Measurements from ENCODE around the gene SLC35A5. TPM values are rescaled to one million over a fixed set of nuclear protein-coding genes. Genes with fewer than 3 reads are reported as not detected.

The SLC35A5 gene
- total and polyA plus RNA-seq, 2 experiments from 2014 or later, result 48.6 to 53.0 TPM

DNA sequence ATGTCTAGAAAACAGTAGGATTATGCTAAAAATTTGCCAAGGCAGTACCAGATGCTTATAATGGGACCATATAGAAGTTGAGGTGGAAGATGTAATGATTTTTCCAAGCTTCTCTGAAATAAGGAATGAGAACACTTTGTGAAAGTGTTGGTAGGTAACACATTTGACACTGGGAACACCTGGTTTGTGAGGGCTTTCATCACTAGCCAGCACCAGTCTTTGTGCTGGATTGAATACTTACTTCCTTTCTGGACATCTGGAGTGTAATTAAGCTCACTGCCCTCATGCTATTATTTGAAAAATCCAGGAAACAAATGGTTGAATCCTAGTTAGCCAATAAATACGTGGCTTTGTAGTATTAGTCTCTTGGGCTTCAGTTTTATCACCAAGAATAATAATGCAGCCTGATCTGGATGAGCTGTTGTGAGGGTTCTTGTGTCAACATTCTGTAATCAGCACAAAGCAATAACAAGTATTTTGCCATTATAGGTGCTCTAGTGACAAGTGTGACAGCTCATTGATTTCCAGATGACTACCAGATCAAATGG, 66.1 kb downstream of the SLC35A5 start:
- no peak overlapping the region for H3K4me3 ChIP-seq
- peaks cover 100% of the 10 kb centered on the region for H3K79me2 ChIP-seq (ENCODE audit: insufficient read depth)
- no peaks in the 10 kb centered on the region for H3K9me2 ChIP-seq (ENCODE audit: insufficient read depth)
- in situ Hi-C loops (cut with MboI), result no loop called here
- H4K20me1 ChIP-seq (ENCODE audit: insufficient read depth), result 0 out of 2 replicates have a peak, but pooled peaks cover 4% of the 10 kb centered on the region
- DNase-seq, result no peak
- H3F3A ChIP-seq (ENCODE audit: insufficient read depth), result peaks cover 97% of the 10 kb centered on the region
- TF ChIP-seq EZH2phosphoT487 (IDR thresholded peaks at IDR 0.05; ENCODE audit: insufficient read depth, low read depth) (no peak), EZH2 (IDR thresholded peaks at IDR 0.05; ENCODE audit: insufficient read depth, poor library complexity, severe bottlenecking) (no peak)
- peak overlapping the region; percentile 95 for H3K27ac ChIP-seq
- 15 to 35% methylated on average over 1 of the region's 1 CpG for WGBS, 2 experiments (ENCODE audit: low coverage in 1 of 2, low lambda C conversion rate in 2 of 2, missing lambda C conversion rate in 2 of 2)
- H3K4me1 ChIP-seq (ENCODE audit: insufficient read depth), result peaks cover 92% of the 10 kb centered on the region
- H3K9me3 ChIP-seq (ENCODE audit: low read depth), result no peaks in the 10 kb centered on the region
- peaks cover 88% of the 10 kb centered on the region for H3K36me3 ChIP-seq (ENCODE audit: low read depth)
- no peak overlapping the region for H2AFZ ChIP-seq
- H3K27me3 ChIP-seq (replicated peaks; ENCODE audit: insufficient read depth), result no peaks in the 10 kb centered on the region
- H3K9ac ChIP-seq, result peak overlapping the region; percentile 97
- peak overlapping the region; percentile 98 for H3K4me2 ChIP-seq (ENCODE audit: unreplicated experiment)

DNA sequence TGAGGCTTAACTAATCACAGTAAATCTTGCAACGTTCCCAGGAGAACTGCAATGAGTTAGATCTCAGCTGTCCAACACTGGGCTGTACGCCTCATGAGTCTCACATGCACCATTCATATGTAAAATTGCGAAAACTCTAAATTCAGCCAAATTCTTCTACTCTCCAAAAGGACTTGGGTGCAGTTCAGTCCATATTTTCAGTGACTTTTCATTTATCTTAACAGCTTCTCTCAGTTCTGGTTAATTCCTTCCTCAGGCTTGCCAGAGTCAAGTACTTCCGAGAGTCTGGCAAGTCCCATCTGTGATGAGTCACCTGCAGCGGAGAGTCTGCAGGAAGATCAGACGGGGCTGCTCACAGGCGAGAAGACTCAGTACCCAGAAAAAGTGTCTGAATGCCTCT, 67.6 kb downstream of the SLC35A5 start:
- Histone ChIP-seq H3K4me2 (ENCODE audit: unreplicated experiment) (peak overlapping the region; percentile 98), H3K9me3 (ENCODE audit: low read depth) (no peaks in the 10 kb centered on the region), H3K27ac (peak overlapping the region; percentile 95), H3K9me2 (ENCODE audit: insufficient read depth) (no peaks in the 10 kb centered on the region), H3K4me1 (ENCODE audit: insufficient read depth) (peaks cover 89% of the 10 kb centered on the region), H4K20me1 (ENCODE audit: insufficient read depth) (peaks cover 15% of the 10 kb centered on the region; the same call in 1 of the 2 replicates), H3K79me2 (ENCODE audit: insufficient read depth) (peaks cover 100% of the 10 kb centered on the region), H3K9ac (peak overlapping the region; percentile 97), H2AFZ (no peak overlapping the region), H3F3A (ENCODE audit: insufficient read depth) (peaks cover 97% of the 10 kb centered on the region), H3K27me3 (replicated peaks; ENCODE audit: insufficient read depth) (no peaks in the 10 kb centered on the region), H3K4me3 (peak overlapping the region; percentile 97), H3K36me3 (ENCODE audit: low read depth) (peaks cover 88% of the 10 kb centered on the region)
- peak; percentile 96 for DNase-seq
- in situ Hi-C loops (cut with MboI), result no loop called here
- WGBS, 2 experiments (ENCODE audit: low coverage in 1 of 2, low lambda C conversion rate in 2 of 2, missing lambda C conversion rate in 2 of 2), result 1 to 3% methylated on average over 7 of the region's 7 CpGs
- TF ChIP-seq EZH2 (IDR thresholded peaks at IDR 0.05; ENCODE audit: insufficient read depth, poor library complexity, severe bottlenecking) (no peak), EZH2phosphoT487 (IDR thresholded peaks at IDR 0.05; ENCODE audit: insufficient read depth, low read depth) (no peak)

DNA sequence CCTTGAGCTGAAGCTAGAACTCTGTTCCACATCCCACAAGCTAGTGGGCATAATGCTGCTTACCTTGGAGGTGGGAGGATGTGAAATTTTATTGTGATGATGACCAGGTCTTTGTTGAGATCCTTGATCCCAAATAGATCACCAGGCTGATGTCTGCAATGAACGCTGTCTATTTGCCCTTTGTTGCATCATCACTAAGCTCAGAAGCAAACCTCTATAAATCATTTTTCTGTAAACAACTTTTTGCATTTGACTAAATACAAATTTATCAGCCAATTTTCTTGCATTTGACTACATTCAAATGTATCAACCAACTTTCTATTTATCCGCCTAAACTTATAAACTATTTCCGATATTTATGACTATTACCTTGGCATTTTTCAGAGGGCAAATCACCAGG, 69.4 kb downstream of the SLC35A5 start:
- H3F3A ChIP-seq (ENCODE audit: insufficient read depth), result peaks cover 100% of the 10 kb centered on the region
- peak; percentile 44 for DNase-seq
- WGBS, 2 experiments (ENCODE audit: low coverage in 1 of 2, low lambda C conversion rate in 2 of 2, missing lambda C conversion rate in 2 of 2), result 7 to 8% methylated on average over 3 of the region's 3 CpGs
- TF ChIP-seq EZH2 (IDR thresholded peaks at IDR 0.05; ENCODE audit: insufficient read depth, poor library complexity, severe bottlenecking), result no peak
- TF ChIP-seq EZH2phosphoT487 (IDR thresholded peaks at IDR 0.05; ENCODE audit: insufficient read depth, low read depth), result no peak
- peak overlapping the region; percentile 97 for H3K4me3 ChIP-seq
- H3K4me1 ChIP-seq (ENCODE audit: insufficient read depth), result peaks cover 77% of the 10 kb centered on the region
- H3K9ac ChIP-seq, result peak overlapping the region; percentile 97
- in situ Hi-C loops (cut with MboI), result no loop called here
- peaks cover 19% of the 10 kb centered on the region; the same call in 1 of the 2 replicates for H4K20me1 ChIP-seq (ENCODE audit: insufficient read depth)
- peak overlapping the region; percentile 95 for H3K27ac ChIP-seq
- H3K4me2 ChIP-seq (ENCODE audit: unreplicated experiment), result peak overlapping the region; percentile 98
- H3K9me2 ChIP-seq (ENCODE audit: insufficient read depth), result no peaks in the 10 kb centered on the region
- H2AFZ ChIP-seq, result no peak overlapping the region
- peaks cover 100% of the 10 kb centered on the region for H3K79me2 ChIP-seq (ENCODE audit: insufficient read depth)
- peaks cover 87% of the 10 kb centered on the region for H3K36me3 ChIP-seq (ENCODE audit: low read depth)
- no peaks in the 10 kb centered on the region for H3K27me3 ChIP-seq (replicated peaks; ENCODE audit: insufficient read depth)
- H3K9me3 ChIP-seq (ENCODE audit: low read depth), result no peaks in the 10 kb centered on the region

DNA sequence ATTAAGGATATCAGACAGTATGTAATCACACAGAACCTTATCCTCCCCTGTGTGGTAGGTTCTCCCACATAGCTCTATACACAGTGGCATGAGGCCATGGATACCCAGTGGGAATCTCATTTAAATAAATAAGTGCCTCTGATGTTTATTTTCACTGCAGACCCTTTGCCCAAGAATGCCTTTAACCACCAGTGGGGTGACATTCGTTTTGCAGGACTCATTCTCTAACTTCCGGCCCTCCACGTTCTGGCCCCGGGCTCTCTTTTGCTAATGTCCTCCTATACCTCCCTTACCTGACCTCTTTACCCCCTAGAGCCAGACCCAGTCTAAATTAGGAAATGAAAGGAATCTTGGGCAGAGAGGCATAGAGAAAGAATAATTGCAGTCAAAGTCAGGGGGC, 70.8 kb downstream of the SLC35A5 start:
- no peaks in the 10 kb centered on the region for H3K27me3 ChIP-seq (replicated peaks; ENCODE audit: insufficient read depth)
- no peaks in the 10 kb centered on the region for H3K9me3 ChIP-seq (ENCODE audit: low read depth)
- H3K4me1 ChIP-seq (ENCODE audit: insufficient read depth), result peaks cover 67% of the 10 kb centered on the region
- in situ Hi-C loops (cut with MboI), result no loop called here
- peak; percentile 35 for DNase-seq
- no peaks in the 10 kb centered on the region for H3K9me2 ChIP-seq (ENCODE audit: insufficient read depth)
- H2AFZ ChIP-seq, result no peak overlapping the region
- H3K27ac ChIP-seq, result peak overlapping the region; percentile 95
- peak overlapping the region; percentile 97 for H3K4me3 ChIP-seq
- H3K4me2 ChIP-seq (ENCODE audit: unreplicated experiment), result peak overlapping the region; percentile 98
- peak overlapping the region; percentile 97 for H3K9ac ChIP-seq
- H3F3A ChIP-seq (ENCODE audit: insufficient read depth), result peaks cover 100% of the 10 kb centered on the region
- H4K20me1 ChIP-seq (ENCODE audit: insufficient read depth), result peaks cover 24% of the 10 kb centered on the region; the same call in 1 of the 2 replicates
- peaks cover 100% of the 10 kb centered on the region for H3K79me2 ChIP-seq (ENCODE audit: insufficient read depth)
- 0 to 3% methylated on average over 4 of the region's 4 CpGs for WGBS, 2 experiments (ENCODE audit: low coverage in 1 of 2, low lambda C conversion rate in 2 of 2, missing lambda C conversion rate in 2 of 2)
- TF ChIP-seq EZH2phosphoT487 (IDR thresholded peaks at IDR 0.05; ENCODE audit: insufficient read depth, low read depth) (no peak), EZH2 (IDR thresholded peaks at IDR 0.05; ENCODE audit: insufficient read depth, poor library complexity, severe bottlenecking) (no peak)
- H3K36me3 ChIP-seq (ENCODE audit: low read depth), result peaks cover 87% of the 10 kb centered on the region
